ENCODE measurements around the gene CHURC1.

GRCh38 chr14:64940336-64940910, 26.2 kb downstream of the CHURC1 start:
- TF ChIP-seq CTCF (IDR thresholded peaks at IDR 0.05) (no peak), POLR2A (IDR thresholded peaks at IDR 0.05) (no peak), EP300 (IDR thresholded peaks at IDR 0.05) (no peak)
